Endothelial cell (in vitro differentiated cells): Measurements from ENCODE around the gene NKX6-2. TPM values are rescaled to one million over a fixed set of nuclear protein-coding genes. Genes with fewer than 3 reads are reported as not detected.
"Not testable (repeated sequence)": the region's sequence is repeated elsewhere in the genome, so short reads cannot be mapped to it uniquely, and the experiment has no call there.

ENCODE experiments used
- DNase-seq: peaks from one replicate; pipeline ENCODE4 v3.0.0; 2021; ENCODE audit warnings: low spot score
- H3K27ac Mint-ChIP-seq: one replicate; pipeline ENCODE4 v1.8.0; 2021; ENCODE audit warnings: mixed read lengths, inconsistent platforms; ENCODE audit not compliant: unreplicated experiment
- H3K27me3 Mint-ChIP-seq: one replicate; pipeline ENCODE4 v1.8.0; 2021; ENCODE audit warnings: mild to moderate bottlenecking, moderate library complexity, mixed read lengths, inconsistent platforms; ENCODE audit not compliant: unreplicated experiment
- H3K36me3 Mint-ChIP-seq: one replicate; pipeline ENCODE4 v1.8.0; 2021; ENCODE audit warnings: mild to moderate bottlenecking, low read depth, mixed read lengths, inconsistent platforms; ENCODE audit not compliant: unreplicated experiment
- H3K4me1 Mint-ChIP-seq: one replicate; pipeline ENCODE4 v1.8.0; 2021; ENCODE audit warnings: mild to moderate bottlenecking, mixed read lengths, inconsistent platforms; ENCODE audit not compliant: unreplicated experiment
- H3K4me3 Mint-ChIP-seq: one replicate; pipeline ENCODE4 v1.8.0; 2021; ENCODE audit warnings: mild to moderate bottlenecking, mixed read lengths, inconsistent platforms; ENCODE audit not compliant: unreplicated experiment
- H3K9me3 Mint-ChIP-seq: one replicate; pipeline ENCODE4 v1.8.0; 2021; ENCODE audit warnings: mixed read lengths, inconsistent platforms; ENCODE audit not compliant: unreplicated experiment
- total RNA-seq: library from RNA; stranded (reverse); fragmentation: NEBNext Ultra II Directional; extraction: Animal tissue kit (Norgen Biotek cat#: 25700); gene quantifications from one replicate; pipeline ENCODE4 v1.2.1, GENCODE V29; 2021; ENCODE audit not compliant: unreplicated experiment
- TF ChIP-seq, protein P1 (sequence below): fragments of 200-600 bp; sonication (generic); IDR thresholded peaks from one replicate; pipeline ENCODE4 v1.5.0; 2021; ENCODE audit warnings: antibody characterized with exemption; ENCODE audit not compliant: unreplicated experiment

NKX6-2 gene
- total RNA-seq, 1 donor from 2014 or later, result not detected

DNA sequence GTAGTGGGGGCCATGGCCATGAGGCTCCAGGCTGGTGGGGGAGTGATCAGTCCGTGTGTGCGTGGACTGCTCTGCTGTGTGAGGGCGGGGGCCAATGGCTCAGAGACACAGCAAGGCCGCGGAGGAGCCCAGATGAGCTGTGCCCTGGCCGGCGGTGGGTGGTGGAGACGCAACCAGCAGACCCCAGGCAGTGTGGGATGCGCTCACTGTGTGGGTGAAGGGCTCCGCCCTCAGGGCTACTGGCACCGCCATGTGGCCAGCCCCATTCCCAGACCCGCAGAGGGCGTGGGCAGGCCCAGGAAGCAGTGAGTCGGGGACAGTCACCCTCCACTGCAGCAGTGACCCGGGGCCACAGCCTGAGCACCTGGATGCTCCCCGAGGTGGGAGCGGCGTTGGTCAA, 9.1 kb downstream of the NKX6-2 start:
- Mint-ChIP-seq H3K4me3 (no peak overlapping the region), H3K9me3 (no peaks in the 10 kb centered on the region), H3K4me1 (no peaks in the 10 kb centered on the region), H3K27ac (no peak overlapping the region), H3K36me3 (peaks cover 7% of the 10 kb centered on the region), H3K27me3 (peaks cover 9% of the 10 kb centered on the region)
- TF ChIP-seq, protein P1, sequence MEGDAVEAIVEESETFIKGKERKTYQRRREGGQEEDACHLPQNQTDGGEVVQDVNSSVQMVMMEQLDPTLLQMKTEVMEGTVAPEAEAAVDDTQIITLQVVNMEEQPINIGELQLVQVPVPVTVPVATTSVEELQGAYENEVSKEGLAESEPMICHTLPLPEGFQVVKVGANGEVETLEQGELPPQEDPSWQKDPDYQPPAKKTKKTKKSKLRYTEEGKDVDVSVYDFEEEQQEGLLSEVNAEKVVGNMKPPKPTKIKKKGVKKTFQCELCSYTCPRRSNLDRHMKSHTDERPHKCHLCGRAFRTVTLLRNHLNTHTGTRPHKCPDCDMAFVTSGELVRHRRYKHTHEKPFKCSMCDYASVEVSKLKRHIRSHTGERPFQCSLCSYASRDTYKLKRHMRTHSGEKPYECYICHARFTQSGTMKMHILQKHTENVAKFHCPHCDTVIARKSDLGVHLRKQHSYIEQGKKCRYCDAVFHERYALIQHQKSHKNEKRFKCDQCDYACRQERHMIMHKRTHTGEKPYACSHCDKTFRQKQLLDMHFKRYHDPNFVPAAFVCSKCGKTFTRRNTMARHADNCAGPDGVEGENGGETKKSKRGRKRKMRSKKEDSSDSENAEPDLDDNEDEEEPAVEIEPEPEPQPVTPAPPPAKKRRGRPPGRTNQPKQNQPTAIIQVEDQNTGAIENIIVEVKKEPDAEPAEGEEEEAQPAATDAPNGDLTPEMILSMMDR, result no peak
- no peak for DNase-seq

DNA sequence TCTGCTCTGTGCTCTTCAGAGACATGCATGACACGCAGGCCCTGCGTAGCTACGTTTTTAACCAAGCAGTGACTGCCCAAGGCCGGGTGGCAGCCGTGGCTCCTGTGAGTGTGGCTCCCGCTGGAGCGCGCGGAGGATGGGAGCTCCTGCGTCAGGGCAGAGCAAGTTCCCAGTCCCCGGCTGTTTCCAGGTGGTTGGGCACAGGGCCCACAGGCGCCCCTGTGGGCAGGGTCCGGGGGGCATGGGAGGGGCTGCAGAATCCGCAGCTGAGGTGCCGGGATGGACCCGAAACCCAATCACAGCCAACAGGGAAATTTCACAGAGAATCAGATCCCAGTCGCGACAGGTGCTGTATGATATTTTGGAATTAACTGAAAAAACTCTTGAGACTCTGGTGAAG, 9.8 kb downstream of the NKX6-2 start:
- Mint-ChIP-seq H3K27ac (no peak overlapping the region), H3K4me3 (no peak overlapping the region), H3K27me3 (peaks cover 7% of the 10 kb centered on the region), H3K36me3 (peaks cover 5% of the 10 kb centered on the region), H3K4me1 (no peaks in the 10 kb centered on the region), H3K9me3 (no peaks in the 10 kb centered on the region)
- DNase-seq, result no peak
- TF ChIP-seq, protein P1, result no peak

DNA sequence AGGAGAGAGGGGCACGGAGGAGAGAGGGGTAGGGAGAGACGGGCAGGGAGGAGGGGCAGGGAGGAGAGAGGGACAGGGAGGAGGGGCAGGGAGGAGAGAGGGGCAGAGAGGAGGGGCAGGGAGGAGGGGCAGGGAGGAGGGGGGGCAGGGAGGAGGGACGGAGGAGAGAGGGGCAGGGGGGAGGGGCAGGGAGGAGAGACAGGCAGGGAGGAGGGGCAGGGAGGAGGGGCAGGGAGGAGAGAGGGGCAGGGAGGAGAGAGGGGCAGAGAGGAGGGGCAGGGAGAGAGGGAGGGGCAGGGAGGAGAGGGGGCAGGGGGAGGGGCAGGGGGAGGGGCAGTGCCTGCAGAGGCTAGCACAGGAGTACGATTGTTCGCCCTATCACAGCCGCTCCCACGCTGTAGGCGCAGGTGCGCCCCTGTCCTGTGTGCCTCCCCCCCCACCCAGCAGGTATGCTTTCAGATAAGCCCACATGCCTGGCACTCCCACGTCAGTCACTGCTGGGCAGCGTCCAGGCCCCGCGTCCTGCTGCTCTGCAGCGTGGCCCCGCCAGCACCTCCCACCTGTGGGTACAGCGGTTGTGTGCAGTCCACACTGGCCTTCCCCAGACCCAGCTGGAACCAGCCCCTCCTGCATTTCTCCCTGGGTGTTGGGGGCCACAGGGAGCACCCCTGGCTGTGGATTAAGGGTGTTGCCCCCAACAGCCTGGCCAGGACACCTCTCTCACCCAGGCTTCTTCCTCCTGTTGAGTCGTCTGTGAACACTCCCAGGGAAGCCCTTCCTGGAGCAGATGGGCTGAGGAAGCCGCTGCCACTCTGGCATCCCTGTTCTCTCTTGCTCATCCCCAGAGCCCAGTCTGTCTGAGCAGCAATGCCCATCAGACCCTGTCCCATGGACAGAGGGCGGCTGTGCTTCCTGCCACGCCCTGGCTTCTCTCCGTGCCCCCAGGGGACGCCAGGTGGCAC, 10.8 kb downstream of the NKX6-2 start:
- Mint-ChIP-seq H3K4me1 (no peaks in the 10 kb centered on the region), H3K9me3 (no peaks in the 10 kb centered on the region), H3K27me3 (peaks cover 11% of the 10 kb centered on the region), H3K4me3 (no peak overlapping the region), H3K36me3 (peaks cover 9% of the 10 kb centered on the region), H3K27ac (no peak overlapping the region)
- TF ChIP-seq, protein P1, result no peak
- DNase-seq, result no peak

DNA sequence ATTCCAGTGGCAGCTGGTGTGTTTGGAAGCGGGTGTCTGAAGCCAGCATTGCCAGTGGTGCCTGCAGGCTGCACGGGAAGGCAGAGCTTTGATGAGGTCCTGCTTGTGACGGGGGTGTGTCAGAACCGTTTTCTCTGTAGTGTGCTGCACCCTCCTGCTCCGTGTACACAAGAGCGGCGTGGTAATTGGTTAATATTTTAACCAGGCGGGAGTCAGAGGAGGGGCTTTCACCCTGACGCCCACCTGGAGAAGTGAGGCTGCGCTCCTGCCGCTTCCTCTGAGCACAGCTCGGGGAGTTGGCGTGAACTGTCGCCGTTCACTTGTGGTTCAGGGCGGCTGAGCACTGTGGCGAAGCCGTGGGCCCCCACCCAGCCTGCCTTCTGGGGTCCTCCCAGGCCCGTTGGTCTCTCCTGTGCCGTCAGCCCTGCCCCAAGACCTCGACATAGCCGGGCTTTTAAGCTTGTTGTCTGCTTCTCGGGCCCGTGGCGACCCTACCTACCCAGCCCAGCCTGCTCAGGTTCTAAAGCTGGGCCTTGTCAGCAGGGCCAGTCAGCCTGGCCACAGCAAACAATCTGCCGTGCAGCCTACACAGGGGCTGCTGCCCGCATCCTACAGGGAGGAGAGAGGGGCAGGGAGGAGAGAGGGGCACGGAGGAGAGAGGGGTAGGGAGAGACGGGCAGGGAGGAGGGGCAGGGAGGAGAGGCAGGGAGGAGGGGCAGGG, 11.6 kb downstream of the NKX6-2 start:
- H3K27me3 Mint-ChIP-seq, result peaks cover 11% of the 10 kb centered on the region
- H3K36me3 Mint-ChIP-seq, result peaks cover 5% of the 10 kb centered on the region
- no peak overlapping the region for H3K27ac Mint-ChIP-seq
- H3K9me3 Mint-ChIP-seq, result no peaks in the 10 kb centered on the region
- no peak for DNase-seq
- TF ChIP-seq, protein P1, result no peak
- H3K4me1 Mint-ChIP-seq, result no peaks in the 10 kb centered on the region
- no peak overlapping the region for H3K4me3 Mint-ChIP-seq

DNA sequence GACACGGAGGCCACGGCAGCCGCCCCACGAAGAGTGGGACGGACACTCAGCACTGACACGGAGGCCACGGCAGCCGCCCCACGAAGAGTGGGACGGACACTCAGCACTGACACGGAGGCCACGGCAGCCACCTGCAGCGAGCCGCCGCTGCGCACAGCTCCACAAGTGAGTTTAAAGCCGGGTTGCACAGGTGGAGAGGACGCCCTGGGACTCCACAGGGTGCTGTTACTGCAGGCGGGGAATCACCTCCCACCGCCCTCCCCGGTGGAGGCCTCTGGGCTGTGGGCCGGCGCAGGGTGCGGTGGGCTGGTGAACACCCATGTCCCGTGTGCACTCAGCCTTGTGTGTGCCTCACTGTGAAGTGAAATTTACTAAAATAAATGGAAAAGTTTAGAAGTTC, 13.1 kb downstream of the NKX6-2 start:
- H3K27ac Mint-ChIP-seq, H3K9me3 Mint-ChIP-seq, H3K36me3 Mint-ChIP-seq, H3K27me3 Mint-ChIP-seq, H3K4me1 Mint-ChIP-seq, DNase-seq: not testable (repeated sequence)
- peak overlapping the region; percentile 3 for H3K4me3 Mint-ChIP-seq
